Measurements from ENCODE around the gene RASSF4.

DNA sequence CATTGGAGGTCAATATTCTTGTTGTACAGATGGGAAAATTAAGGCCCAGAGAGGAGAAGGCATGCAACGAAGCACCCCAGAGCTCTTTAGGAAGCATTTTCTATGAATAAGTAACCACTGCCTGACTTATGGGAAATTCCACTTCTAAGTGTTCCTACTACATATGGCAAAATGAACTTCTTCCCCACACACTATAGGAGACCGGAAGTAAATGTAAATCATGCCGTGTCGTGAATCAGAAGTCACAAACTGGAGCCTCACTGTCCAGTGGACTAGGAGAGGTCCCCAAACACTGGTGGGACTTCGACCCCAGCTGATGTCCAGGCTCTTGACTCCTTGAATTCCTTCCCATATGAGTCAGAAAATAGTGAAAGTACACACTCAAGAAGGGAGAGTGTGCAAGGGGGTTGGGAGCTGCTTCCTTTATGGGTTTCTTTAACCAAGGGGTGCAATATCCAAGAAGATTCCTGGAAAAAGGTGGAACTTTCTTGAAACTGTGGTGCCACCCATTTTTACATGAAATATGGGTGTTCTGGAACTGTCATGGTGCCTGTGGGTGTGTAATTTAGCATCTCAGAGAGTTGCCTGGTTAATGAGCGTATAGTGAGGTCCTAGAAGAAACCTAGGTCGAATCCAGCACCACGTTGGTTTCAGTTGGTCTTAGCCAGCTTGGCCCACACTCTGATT lies 6.7 kb downstream of the RASSF4 start:
- TF ChIP-seq, protein P1, sequence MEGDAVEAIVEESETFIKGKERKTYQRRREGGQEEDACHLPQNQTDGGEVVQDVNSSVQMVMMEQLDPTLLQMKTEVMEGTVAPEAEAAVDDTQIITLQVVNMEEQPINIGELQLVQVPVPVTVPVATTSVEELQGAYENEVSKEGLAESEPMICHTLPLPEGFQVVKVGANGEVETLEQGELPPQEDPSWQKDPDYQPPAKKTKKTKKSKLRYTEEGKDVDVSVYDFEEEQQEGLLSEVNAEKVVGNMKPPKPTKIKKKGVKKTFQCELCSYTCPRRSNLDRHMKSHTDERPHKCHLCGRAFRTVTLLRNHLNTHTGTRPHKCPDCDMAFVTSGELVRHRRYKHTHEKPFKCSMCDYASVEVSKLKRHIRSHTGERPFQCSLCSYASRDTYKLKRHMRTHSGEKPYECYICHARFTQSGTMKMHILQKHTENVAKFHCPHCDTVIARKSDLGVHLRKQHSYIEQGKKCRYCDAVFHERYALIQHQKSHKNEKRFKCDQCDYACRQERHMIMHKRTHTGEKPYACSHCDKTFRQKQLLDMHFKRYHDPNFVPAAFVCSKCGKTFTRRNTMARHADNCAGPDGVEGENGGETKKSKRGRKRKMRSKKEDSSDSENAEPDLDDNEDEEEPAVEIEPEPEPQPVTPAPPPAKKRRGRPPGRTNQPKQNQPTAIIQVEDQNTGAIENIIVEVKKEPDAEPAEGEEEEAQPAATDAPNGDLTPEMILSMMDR (IDR thresholded peaks at IDR 0.05), result no peak
- no peak for TF ChIP-seq POLR2A (IDR thresholded peaks at IDR 0.05)
